MM.1S (cell line): Measurements from ENCODE around the gene RASSF3.

Experiments
- DNase-seq: peaks from one replicate; pipeline ENCODE4 v3.0.0-alpha.2; 2015
- H2AFZ ChIP-seq: fragments of 300-600 bp; sonication (generic); 2 replicates; pipeline ENCODE4 v1.6.0; 2016; ENCODE audit warnings: antibody characterized with exemption, low read length
- H3F3A ChIP-seq: fragments of 300-600 bp; sonication (generic); 2 replicates; pipeline ENCODE4 v1.6.1; 2016; ENCODE audit warnings: mild to moderate bottlenecking, antibody characterized with exemption, low read length, moderate library complexity, mixed read lengths; ENCODE audit not compliant: insufficient read depth
- H3K27ac ChIP-seq: fragments of 300-600 bp; sonication (generic); 2 replicates; pipeline ENCODE4 v1.5.1; 2016; ENCODE audit warnings: mild to moderate bottlenecking, low read length
- H3K27me3 ChIP-seq: fragments of 300-600 bp; sonication (generic); replicated peaks from 2 replicates; pipeline ENCODE4 v1.6.0; 2016; ENCODE audit warnings: low read length; ENCODE audit not compliant: insufficient read depth
- H3K36me3 ChIP-seq: fragments of 300-600 bp; sonication (generic); replicated peaks from 2 replicates; pipeline ENCODE4 v1.6.1; 2016; ENCODE audit warnings: mild to moderate bottlenecking, low read length, mixed read lengths; ENCODE audit not compliant: insufficient read depth
- H3K4me1 ChIP-seq: fragments of 300-600 bp; sonication (generic); 2 replicates; pipeline ENCODE4 v1.6.1; 2016; ENCODE audit warnings: low read length, mixed read lengths
- H3K4me2 ChIP-seq: fragments of 300-600 bp; sonication (generic); 2 replicates; pipeline ENCODE4 v1.6.0; 2016; ENCODE audit warnings: low read depth, low read length
- H3K4me3 ChIP-seq: fragments of 300-600 bp; sonication (generic); 2 replicates; pipeline ENCODE4 v1.5.1; 2016; ENCODE audit warnings: low read length, mixed read lengths
- H3K79me2 ChIP-seq: fragments of 300-600 bp; sonication (generic); 2 replicates; pipeline ENCODE4 v1.6.1; 2016; ENCODE audit warnings: mixed run types, low read length, mixed read lengths
- H3K9ac ChIP-seq: fragments of 300-600 bp; sonication (generic); 2 replicates; pipeline ENCODE4 v1.6.1; 2016; ENCODE audit warnings: low read length, mixed read lengths
- H3K9me2 ChIP-seq: fragments of 300-600 bp; sonication (generic); replicated peaks from 2 replicates; pipeline ENCODE4 v1.6.1; 2016; ENCODE audit warnings: mild to moderate bottlenecking, low read length, mixed read lengths; ENCODE audit not compliant: insufficient read depth
- H3K9me3 ChIP-seq: fragments of 300-600 bp; sonication (generic); replicated peaks from 2 replicates; pipeline ENCODE4 v1.6.1; 2016; ENCODE audit warnings: mild to moderate bottlenecking, low read length, mixed read lengths; ENCODE audit not compliant: insufficient read depth
- H4K20me1 ChIP-seq: fragments of 300-600 bp; sonication (generic); 2 replicates; pipeline ENCODE4 v1.6.1; 2016; ENCODE audit warnings: mild to moderate bottlenecking, low read length, moderate library complexity, mixed read lengths; ENCODE audit not compliant: insufficient read depth
- EZH2 ChIP-seq: fragments of 300-600 bp; sonication (generic); optimal IDR thresholded peaks from 2 replicates; pipeline ENCODE3; 2017; ENCODE audit warnings: low read depth, mild to moderate bottlenecking, antibody characterized with exemption, low read length, mixed read lengths
- EZH2phosphoT487 ChIP-seq: fragments of 300-600 bp; sonication (generic); IDR thresholded peaks from 2 replicates; pipeline ENCODE4 v1.6.1; 2018; ENCODE audit warnings: antibody characterized with exemption, low read length
- TF ChIP-seq, protein P1 (sequence below): fragments of 300-600 bp; sonication (generic); IDR thresholded peaks from 2 replicates; pipeline ENCODE4 v1.5.1; 2016; ENCODE audit warnings: antibody characterized with exemption, low read length, mixed read lengths

Gene RASSF3

DNA sequence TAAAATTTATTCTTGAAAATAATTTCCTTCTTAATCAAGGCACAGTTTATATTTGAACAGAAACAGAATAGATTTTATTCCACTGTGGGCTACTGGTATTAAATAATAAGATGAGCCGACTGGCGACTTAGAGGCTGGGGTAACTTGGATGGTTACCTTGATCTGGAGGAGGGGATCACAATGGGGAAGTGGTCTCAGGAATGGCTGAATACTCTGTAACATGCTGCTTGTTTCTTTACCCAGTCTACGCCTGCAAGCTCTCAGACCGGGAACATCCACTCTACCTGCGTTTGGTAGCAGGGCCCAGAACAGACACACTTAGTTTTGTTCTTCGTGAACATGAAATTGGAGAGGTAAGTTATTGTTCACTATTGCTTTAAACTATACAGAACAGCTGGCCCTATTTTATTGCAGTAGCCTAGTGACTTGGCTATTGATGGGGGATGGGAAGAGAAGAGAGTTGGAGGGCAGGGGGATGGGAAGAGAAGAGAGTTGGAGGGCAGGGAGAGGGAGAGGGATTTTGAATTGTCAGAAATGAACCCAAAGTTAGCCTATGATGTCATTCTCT, 81.0 kb downstream of the RASSF3 start:
- Histone ChIP-seq H3K36me3 (no peaks in the 10 kb centered on the region), H3K9me3 (no peaks in the 10 kb centered on the region), H3K9me2 (no peaks in the 10 kb centered on the region), H3K4me1 (no peaks in the 10 kb centered on the region), H3K79me2 (0 out of 2 replicates have a peak, but pooled peaks cover 4% of the 10 kb centered on the region), H2AFZ (no peak overlapping the region), H3K27me3 (no peaks in the 10 kb centered on the region), H3K9ac (no peak overlapping the region), H3K27ac (no peak overlapping the region), H4K20me1 (no peaks in the 10 kb centered on the region), H3F3A (no peaks in the 10 kb centered on the region), H3K4me3 (no peak overlapping the region), H3K4me2 (no peak overlapping the region)
- TF ChIP-seq, protein P1, sequence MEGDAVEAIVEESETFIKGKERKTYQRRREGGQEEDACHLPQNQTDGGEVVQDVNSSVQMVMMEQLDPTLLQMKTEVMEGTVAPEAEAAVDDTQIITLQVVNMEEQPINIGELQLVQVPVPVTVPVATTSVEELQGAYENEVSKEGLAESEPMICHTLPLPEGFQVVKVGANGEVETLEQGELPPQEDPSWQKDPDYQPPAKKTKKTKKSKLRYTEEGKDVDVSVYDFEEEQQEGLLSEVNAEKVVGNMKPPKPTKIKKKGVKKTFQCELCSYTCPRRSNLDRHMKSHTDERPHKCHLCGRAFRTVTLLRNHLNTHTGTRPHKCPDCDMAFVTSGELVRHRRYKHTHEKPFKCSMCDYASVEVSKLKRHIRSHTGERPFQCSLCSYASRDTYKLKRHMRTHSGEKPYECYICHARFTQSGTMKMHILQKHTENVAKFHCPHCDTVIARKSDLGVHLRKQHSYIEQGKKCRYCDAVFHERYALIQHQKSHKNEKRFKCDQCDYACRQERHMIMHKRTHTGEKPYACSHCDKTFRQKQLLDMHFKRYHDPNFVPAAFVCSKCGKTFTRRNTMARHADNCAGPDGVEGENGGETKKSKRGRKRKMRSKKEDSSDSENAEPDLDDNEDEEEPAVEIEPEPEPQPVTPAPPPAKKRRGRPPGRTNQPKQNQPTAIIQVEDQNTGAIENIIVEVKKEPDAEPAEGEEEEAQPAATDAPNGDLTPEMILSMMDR = no peak
- TF ChIP-seq EZH2phosphoT487 = no peak
- TF ChIP-seq EZH2 = no peak
- DNase-seq = no peak

DNA sequence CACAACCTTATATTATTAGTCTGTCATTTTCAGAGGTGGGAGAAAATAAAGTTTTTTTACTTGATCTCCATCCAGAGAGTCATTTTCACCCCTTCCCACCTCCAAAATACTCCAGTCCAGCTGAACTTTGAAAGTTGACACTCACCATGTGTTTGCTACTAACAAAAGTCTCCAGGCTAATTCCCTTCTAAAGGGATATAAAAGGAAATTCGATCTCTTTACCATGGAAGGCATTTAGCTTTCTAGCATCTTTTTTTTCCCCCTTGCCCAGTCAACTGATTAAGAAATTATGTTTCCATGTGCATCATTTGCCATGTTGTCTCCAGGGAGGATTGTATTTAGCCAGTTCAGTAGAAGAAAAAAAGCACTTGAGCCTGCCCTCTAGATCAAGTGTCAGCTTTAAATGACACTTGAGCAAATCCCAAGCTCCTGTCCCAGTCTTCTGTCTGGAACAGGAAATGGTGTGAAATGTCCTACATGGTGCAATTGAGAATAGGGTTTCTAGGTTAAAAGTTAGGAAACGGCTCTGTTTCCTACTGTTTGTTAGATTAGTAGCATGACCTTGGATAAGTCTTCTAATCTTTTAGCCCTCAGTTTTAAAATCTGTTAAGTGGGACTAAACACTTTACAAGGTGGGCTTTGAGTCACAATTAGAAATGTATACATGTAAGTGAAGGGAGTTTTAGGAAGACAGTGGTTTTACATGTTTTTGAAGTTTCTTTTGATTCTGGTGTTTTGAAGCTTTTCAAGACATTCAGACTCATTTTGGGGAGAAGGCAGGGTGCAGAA, 81.7 kb downstream of the RASSF3 start:
- Histone ChIP-seq H3K27ac (no peak overlapping the region), H3K4me2 (no peak overlapping the region), H4K20me1 (no peaks in the 10 kb centered on the region), H3K4me3 (no peak overlapping the region), H3K9me2 (no peaks in the 10 kb centered on the region), H3F3A (no peaks in the 10 kb centered on the region), H3K27me3 (no peaks in the 10 kb centered on the region), H3K9ac (no peak overlapping the region), H3K36me3 (no peaks in the 10 kb centered on the region), H3K4me1 (no peaks in the 10 kb centered on the region), H3K79me2 (0 out of 2 replicates have a peak, but pooled peaks cover 4% of the 10 kb centered on the region), H3K9me3 (no peaks in the 10 kb centered on the region), H2AFZ (no peak overlapping the region)
- no peak for DNase-seq
- TF ChIP-seq, protein P1 = no peak
- TF ChIP-seq EZH2 = no peak
- no peak for TF ChIP-seq EZH2phosphoT487

DNA sequence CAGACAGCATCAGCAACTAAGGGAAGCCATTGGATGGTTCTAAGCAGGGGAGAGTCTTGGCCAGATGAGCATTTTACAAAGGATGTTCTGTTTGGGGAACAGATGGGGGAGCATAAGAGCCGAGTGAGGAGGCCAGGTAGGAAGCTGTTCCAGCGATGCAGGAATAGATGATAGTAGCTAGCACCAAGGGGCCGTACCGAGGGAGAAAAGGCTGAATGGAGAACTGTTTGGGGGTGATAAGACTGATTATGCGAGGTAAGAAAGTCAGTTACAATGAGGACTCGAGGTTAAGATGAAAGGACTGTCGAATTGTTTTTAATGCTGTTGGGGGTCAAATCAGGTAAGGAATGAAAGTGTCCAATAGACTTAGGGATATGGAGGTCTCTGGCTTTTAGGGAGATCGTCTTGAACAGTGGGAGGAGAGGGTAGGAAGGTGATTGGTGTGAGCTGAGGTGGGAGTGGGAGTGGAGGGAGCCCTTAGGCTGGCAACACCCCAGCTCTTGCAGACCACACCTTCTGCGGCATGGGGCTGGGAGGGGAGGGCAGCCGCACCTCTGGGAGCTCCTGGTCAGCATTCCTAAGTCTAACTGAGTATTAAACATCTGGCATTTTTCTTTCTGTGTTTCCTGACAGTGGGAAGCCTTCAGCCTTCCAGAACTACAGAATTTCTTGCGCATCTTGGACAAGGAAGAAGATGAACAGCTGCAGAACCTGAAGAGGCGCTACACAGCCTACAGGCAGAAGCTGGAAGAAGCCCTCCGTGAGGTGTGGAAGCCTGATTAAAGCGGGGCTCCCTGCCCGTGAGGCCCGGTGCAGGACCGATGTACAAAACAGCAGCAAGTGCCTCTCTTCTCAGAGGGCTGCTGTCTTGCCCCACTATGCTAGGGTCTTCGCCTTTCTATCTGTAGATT, 84.1 kb downstream of the RASSF3 start:
- Histone ChIP-seq H3K9me2 (no peaks in the 10 kb centered on the region), H3K9ac (no peak overlapping the region), H3K27me3 (no peaks in the 10 kb centered on the region), H3K4me3 (no peak overlapping the region), H3K4me1 (0 out of 2 replicates have a peak, but pooled peaks cover 3% of the 10 kb centered on the region), H3K27ac (no peak overlapping the region), H2AFZ (no peak overlapping the region), H3K36me3 (no peaks in the 10 kb centered on the region), H4K20me1 (no peaks in the 10 kb centered on the region), H3K79me2 (no peaks in the 10 kb centered on the region), H3K4me2 (no peak overlapping the region), H3K9me3 (no peaks in the 10 kb centered on the region), H3F3A (no peaks in the 10 kb centered on the region)
- no peak for DNase-seq
- TF ChIP-seq, protein P1 = no peak
- no peak for TF ChIP-seq EZH2phosphoT487
- TF ChIP-seq EZH2 = no peak
